Keratinocyte (primary cell): ENCODE measurements around the gene KCNJ6. TPM values are rescaled to one million over a fixed set of nuclear protein-coding genes. Genes with fewer than 3 reads are reported as not detected.

ENCODE experiments used
- DNase-seq: peaks from one replicate; pipeline ENCODE4 v3.0.0-alpha.2; 2011; ENCODE audit warnings: low read depth, missing footprints, low spot score
- FAIRE-seq: peaks from 2 replicates; lab custom pipeline; 2011; peaks lifted over from hg19 to GRCh38; lab: Jason Lieb, UNC
- H2AFZ ChIP-seq: 2 replicates; pipeline ENCODE4 v1.6.0; 2012; ENCODE audit warnings: low read length, control low read depth, inconsistent platforms; ENCODE audit not compliant: control insufficient read depth
- H3K27ac ChIP-seq: 2 replicates; pipeline ENCODE4 v1.5.1; 2011; ENCODE audit warnings: low read length; ENCODE audit not compliant: control insufficient read depth, insufficient read depth
- H3K27me3 ChIP-seq: 3 replicates; pipeline ENCODE4 v1.6.0; 2011; ENCODE audit warnings: low read length; ENCODE audit not compliant: control insufficient read depth, insufficient read depth; ENCODE audit errors: extremely low read depth
- H3K36me3 ChIP-seq, 2 experiments: 2 replicates in 1 of 2; 3 replicates in 1 of 2; pipeline ENCODE4 v1.5.1; 2011; ENCODE audit warnings: low read length in 2 of 2, mild to moderate bottlenecking in 1 of 2; ENCODE audit not compliant: control insufficient read depth in 2 of 2, insufficient read depth in 2 of 2; ENCODE audit errors: extremely low read depth in 1 of 2
- H3K4me1 ChIP-seq: 3 replicates; pipeline ENCODE4 v1.5.1; 2011; ENCODE audit warnings: low read length; ENCODE audit not compliant: control insufficient read depth, insufficient read depth; ENCODE audit errors: extremely low read depth
- H3K4me2 ChIP-seq: 3 replicates; pipeline ENCODE4 v1.6.0; 2011; ENCODE audit warnings: low read depth, low read length; ENCODE audit not compliant: control insufficient read depth, insufficient read depth; ENCODE audit errors: extremely low read depth
- H3K4me3 ChIP-seq, 3 experiments: fragments of 200-600 bp in 1 of 3; sonication (generic) in 1 of 3; 2 replicates in 2 of 3; 3 replicates in 1 of 3; pipeline ENCODE4 v1.5.1; 2011 to 2016; ENCODE audit warnings: low read length in 3 of 3, mild to moderate bottlenecking in 3 of 3, control low read depth in 2 of 3, inconsistent platforms in 1 of 3, low read depth in 1 of 3, mixed read lengths in 1 of 3, mixed run types in 1 of 3, moderate library complexity in 1 of 3; ENCODE audit not compliant: control insufficient read depth in 2 of 3, insufficient read depth in 2 of 3; ENCODE audit errors: extremely low read depth in 1 of 3
- H3K79me2 ChIP-seq: 2 replicates; pipeline ENCODE4 v1.6.0; 2012; ENCODE audit warnings: low read length; ENCODE audit not compliant: control insufficient read depth, insufficient read depth
- H3K9ac ChIP-seq: 3 replicates; pipeline ENCODE4 v1.6.0; 2011; ENCODE audit warnings: low read length; ENCODE audit not compliant: control insufficient read depth, insufficient read depth; ENCODE audit errors: extremely low read depth
- H3K9me1 ChIP-seq: 3 replicates; pipeline ENCODE4 v1.6.0; 2011; ENCODE audit warnings: low read length; ENCODE audit not compliant: control insufficient read depth, insufficient read depth; ENCODE audit errors: extremely low read depth
- H3K9me3 ChIP-seq: 2 replicates; pipeline ENCODE4 v1.5.1; 2012; ENCODE audit warnings: low read depth, low read length; ENCODE audit not compliant: control insufficient read depth
- H4K20me1 ChIP-seq: 3 replicates; pipeline ENCODE4 v1.6.0; 2011; ENCODE audit warnings: low read length; ENCODE audit not compliant: control insufficient read depth, insufficient read depth; ENCODE audit errors: extremely low read depth
- EZH2 ChIP-seq: IDR thresholded peaks from one replicate; pipeline ENCODE4 v1.6.1; 2012; ENCODE audit warnings: inconsistent platforms, mild to moderate bottlenecking, low read length, moderate library complexity
- dilution Hi-C: fragments of 300-500 bp; cut with MboI; formaldehyde crosslinking; loops from one replicate; pipeline ENCODE4 v1.7.0; 2020; ENCODE audit warnings: low sequenced_read_pairs; ENCODE audit not compliant: extremely low pct_ligation_motif_present
- polyA plus RNA-seq, 5 experiments: library from polyadenylated mRNA; depleted of rRNA in 3 of 5; stranded (reverse) in 3 of 5; stranded (forward) in 1 of 5; unstranded in 1 of 5; fragments of >200 nt; gene quantifications; 1 replicate in 1 of 5; 2 replicates in 3 of 5; 3 replicates in 1 of 5; pipeline versions ENCODE4 v1.2.1 to v1.2.3, GENCODE V29; 2011 to 2012; ENCODE audit warnings: missing spikeins in 2 of 5, low read depth in 1 of 5, low replicate concordance in 1 of 5
- TF ChIP-seq, protein P1 (sequence below), 3 experiments: IDR thresholded peaks in 1 of 3; conservative IDR thresholded peaks in 1 of 3; optimal IDR thresholded peaks in 1 of 3; 2 replicates in 2 of 3; 3 replicates in 1 of 3; pipeline versions ENCODE3 to v1.5.1; 2011; ENCODE audit warnings: low read length in 3 of 3, mild to moderate bottlenecking in 3 of 3, moderate library complexity in 2 of 3, control low read depth in 1 of 3, inconsistent platforms in 1 of 3; ENCODE audit not compliant: insufficient read depth in 2 of 3; ENCODE audit errors: extremely low read depth in 1 of 3

KCNJ6 gene
- polyA plus RNA-seq, 1 donor (not counting 4 experiments of a cell fraction or from before 2014, with no cell fraction given) = not detected

DNA sequence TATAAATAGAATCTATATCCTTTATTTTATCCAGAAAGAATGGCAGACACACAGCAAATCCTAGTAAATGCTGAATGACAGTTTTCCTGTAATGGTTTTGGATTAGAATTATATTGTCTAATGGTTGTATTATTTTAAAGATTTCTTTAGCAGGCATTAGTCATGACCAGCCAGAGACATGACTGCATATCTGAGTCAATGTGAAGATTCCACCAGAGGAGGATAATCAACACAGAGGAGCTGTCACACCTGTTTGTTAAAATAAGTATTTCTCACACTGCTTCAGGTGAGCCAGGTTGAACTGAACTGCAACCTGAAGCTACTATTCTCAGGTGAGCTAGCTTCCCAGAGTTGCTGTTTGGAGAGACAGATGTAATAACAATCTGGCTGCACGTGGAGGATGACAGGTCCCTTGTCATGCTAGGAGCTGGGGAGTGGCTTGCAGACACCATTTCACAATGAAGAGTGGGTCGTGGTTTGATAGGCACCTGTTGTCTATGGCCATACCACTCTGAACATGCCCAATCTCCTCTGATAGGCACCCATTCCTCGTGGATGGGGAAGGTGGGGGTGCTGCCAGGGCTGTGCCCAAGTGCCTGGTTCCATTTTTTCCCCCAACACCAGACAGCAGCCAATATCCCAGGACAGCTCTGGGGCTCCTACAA, 94.3 kb downstream of the KCNJ6 start:
- Histone ChIP-seq H3K36me3 (no peaks in the 10 kb centered on the region), H3K9me1 (no peaks in the 10 kb centered on the region), H3K4me3 (no peak overlapping the region), H3K27me3 (no peaks in the 10 kb centered on the region), H3K9ac (no peak overlapping the region), H3K9me3 (no peaks in the 10 kb centered on the region), H3K4me1 (no peaks in the 10 kb centered on the region), H3K79me2 (no peaks in the 10 kb centered on the region), H4K20me1 (no peaks in the 10 kb centered on the region), H3K27ac (no peak overlapping the region), H2AFZ (no peak overlapping the region), H3K4me2 (no peak overlapping the region)
- FAIRE-seq (no peak), DNase-seq (no peak)
- dilution Hi-C loops = no loop called here
- TF ChIP-seq, protein P1, sequence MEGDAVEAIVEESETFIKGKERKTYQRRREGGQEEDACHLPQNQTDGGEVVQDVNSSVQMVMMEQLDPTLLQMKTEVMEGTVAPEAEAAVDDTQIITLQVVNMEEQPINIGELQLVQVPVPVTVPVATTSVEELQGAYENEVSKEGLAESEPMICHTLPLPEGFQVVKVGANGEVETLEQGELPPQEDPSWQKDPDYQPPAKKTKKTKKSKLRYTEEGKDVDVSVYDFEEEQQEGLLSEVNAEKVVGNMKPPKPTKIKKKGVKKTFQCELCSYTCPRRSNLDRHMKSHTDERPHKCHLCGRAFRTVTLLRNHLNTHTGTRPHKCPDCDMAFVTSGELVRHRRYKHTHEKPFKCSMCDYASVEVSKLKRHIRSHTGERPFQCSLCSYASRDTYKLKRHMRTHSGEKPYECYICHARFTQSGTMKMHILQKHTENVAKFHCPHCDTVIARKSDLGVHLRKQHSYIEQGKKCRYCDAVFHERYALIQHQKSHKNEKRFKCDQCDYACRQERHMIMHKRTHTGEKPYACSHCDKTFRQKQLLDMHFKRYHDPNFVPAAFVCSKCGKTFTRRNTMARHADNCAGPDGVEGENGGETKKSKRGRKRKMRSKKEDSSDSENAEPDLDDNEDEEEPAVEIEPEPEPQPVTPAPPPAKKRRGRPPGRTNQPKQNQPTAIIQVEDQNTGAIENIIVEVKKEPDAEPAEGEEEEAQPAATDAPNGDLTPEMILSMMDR (optimal IDR thresholded peaks at IDR 0.05 in 1 of 3, IDR thresholded peaks at IDR 0.05 in 1 of 3, conservative IDR thresholded peaks at IDR 0.05 in 1 of 3; ENCODE audit: extremely low read depth in 1 of 3, insufficient read depth in 2 of 3, low read length in 3 of 3) = no peak
- no peak for TF ChIP-seq EZH2

DNA sequence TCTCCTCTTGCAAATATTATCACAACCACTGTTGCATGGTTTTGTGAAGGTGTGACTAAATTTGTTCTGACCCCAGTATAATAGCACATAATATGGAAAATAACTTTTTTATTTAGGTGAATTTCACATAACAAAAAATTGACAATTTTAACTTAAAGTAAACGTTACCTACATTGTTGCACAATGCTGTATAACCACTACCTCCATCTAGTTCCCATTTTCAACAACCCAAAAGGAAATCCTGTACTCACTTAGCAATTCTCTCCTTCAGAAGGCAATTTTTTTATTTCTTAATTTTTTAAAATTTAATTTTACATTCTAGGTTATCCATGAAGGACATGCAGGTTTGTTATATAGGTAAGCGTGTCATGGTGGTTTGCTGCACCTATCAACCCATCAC, 95.2 kb downstream of the KCNJ6 start:
- Histone ChIP-seq H3K4me1 (no peaks in the 10 kb centered on the region), H3K4me2 (no peak overlapping the region), H3K36me3 (no peaks in the 10 kb centered on the region), H3K79me2 (no peaks in the 10 kb centered on the region), H4K20me1 (no peaks in the 10 kb centered on the region), H3K9ac (no peak overlapping the region), H3K9me1 (no peaks in the 10 kb centered on the region), H2AFZ (no peak overlapping the region), H3K27me3 (no peaks in the 10 kb centered on the region), H3K27ac (no peak overlapping the region), H3K4me3 (no peak overlapping the region), H3K9me3 (no peaks in the 10 kb centered on the region)
- TF ChIP-seq, protein P1 (optimal IDR thresholded peaks at IDR 0.05 in 1 of 3, IDR thresholded peaks at IDR 0.05 in 1 of 3, conservative IDR thresholded peaks at IDR 0.05 in 1 of 3; ENCODE audit: extremely low read depth in 1 of 3, insufficient read depth in 2 of 3, low read length in 3 of 3) = no peak
- TF ChIP-seq EZH2 = no peak
- DNase-seq (no peak), FAIRE-seq (no peak)
- dilution Hi-C loops = no loop called here
